ENCODE results near the gene TAS2R31. TPM values are rescaled to one million over a fixed set of nuclear protein-coding genes. Genes with fewer than 3 reads are reported as not detected.
A peak's percentile ranks its signal among the peaks of the same experiment; 100 is the strongest.

Gene TAS2R31
- total RNA-seq, 1 donor from 2014 or later = 2.2 TPM

GRCh38 chr12:10989107-10989506, 42.1 kb downstream of the TAS2R31 start:
- TF ChIP-seq CTCF (IDR thresholded peaks at IDR 0.05; ENCODE audit: insufficient read depth, low read depth, low read length) (no peak), EZH2 (IDR thresholded peaks at IDR 0.05; ENCODE audit: insufficient read depth, low read length) (no peak)
- Mint-ChIP-seq H3K4me1 (ENCODE audit: low read depth, unreplicated experiment) (no peaks in the 10 kb centered on the region), H3K27me3 (ENCODE audit: low read depth, unreplicated experiment) (no peaks in the 10 kb centered on the region), H3K9me3 (ENCODE audit: unreplicated experiment) (peaks cover 2% of the 10 kb centered on the region), H3K36me3 (ENCODE audit: low read depth, unreplicated experiment) (no peaks in the 10 kb centered on the region), H3K27ac (ENCODE audit: unreplicated experiment) (no peak overlapping the region), H3K4me3 (ENCODE audit: unreplicated experiment) (no peak overlapping the region)
- H3K79me2 ChIP-seq (ENCODE audit: insufficient read depth, low read length) = no peaks in the 10 kb centered on the region
- no peak overlapping the region for H3K4me2 ChIP-seq (ENCODE audit: low read length)
- H3K36me3 ChIP-seq (ENCODE audit: insufficient read depth, low read length) = no peaks in the 10 kb centered on the region
- FAIRE-seq (peak; percentile 26), DNase-seq (ENCODE audit: low read depth) (no peak)
- no peak overlapping the region for H2AFZ ChIP-seq (ENCODE audit: low read depth, low read length)
- no peaks in the 10 kb centered on the region for H4K20me1 ChIP-seq (ENCODE audit: insufficient read depth, low read length)
- no peaks in the 10 kb centered on the region for H3K9me3 ChIP-seq (ENCODE audit: insufficient read depth, low read depth, low read length)
- no peaks in the 10 kb centered on the region for H3K27me3 ChIP-seq (ENCODE audit: insufficient read depth, low read length)
- H3K4me1 ChIP-seq (ENCODE audit: insufficient read depth, low read length) = no peaks in the 10 kb centered on the region
- H3K27ac ChIP-seq (ENCODE audit: low read depth, low read length) = no peak overlapping the region
- no peak overlapping the region for H3K9ac ChIP-seq (ENCODE audit: low read length)
- H3K4me3 ChIP-seq (ENCODE audit: insufficient read depth, low read depth, low read length) = no peak overlapping the region

- H3K4me3 ChIP-seq (ENCODE audit: insufficient read depth, low read depth, low read length) = no peak within 1 kb of the TSS
- no peak within 1 kb of the TSS for H3K9ac ChIP-seq (ENCODE audit: low read length)
- Mint-ChIP-seq H3K36me3 (ENCODE audit: low read depth, unreplicated experiment) (no peaks in the 10 kb centered on the region), H3K27me3 (ENCODE audit: low read depth, unreplicated experiment) (no peaks in the 10 kb centered on the region), H3K4me1 (ENCODE audit: low read depth, unreplicated experiment) (no peaks in the 10 kb centered on the region), H3K9me3 (ENCODE audit: unreplicated experiment) (peaks cover 2% of the 10 kb centered on the region), H3K27ac (ENCODE audit: unreplicated experiment) (no peak within 1 kb of the TSS), H3K4me3 (ENCODE audit: unreplicated experiment) (no peak within 1 kb of the TSS)
- no peak within 1 kb of the TSS for H3K27ac ChIP-seq (ENCODE audit: low read depth, low read length)
- no peaks in the 10 kb centered on the region for H3K27me3 ChIP-seq (ENCODE audit: insufficient read depth, low read length)
- no peaks in the 10 kb centered on the region for H3K4me1 ChIP-seq (ENCODE audit: insufficient read depth, low read length)
- no peaks in the 10 kb centered on the region for H3K36me3 ChIP-seq (ENCODE audit: insufficient read depth, low read length)
- TF ChIP-seq CTCF (IDR thresholded peaks at IDR 0.05; ENCODE audit: insufficient read depth, low read depth, low read length) (no peak), EZH2 (IDR thresholded peaks at IDR 0.05; ENCODE audit: insufficient read depth, low read length) (no peak)
- H4K20me1 ChIP-seq (ENCODE audit: insufficient read depth, low read length) = no peaks in the 10 kb centered on the region
- H3K79me2 ChIP-seq (ENCODE audit: insufficient read depth, low read length) = no peaks in the 10 kb centered on the region
- no peak within 1 kb of the TSS for H3K4me2 ChIP-seq (ENCODE audit: low read length)
- no peak for FAIRE-seq
- DNase-seq (ENCODE audit: low read depth) = no peak
- H2AFZ ChIP-seq (ENCODE audit: low read depth, low read length) = no peak within 1 kb of the TSS
- H3K9me3 ChIP-seq (ENCODE audit: insufficient read depth, low read depth, low read length) = no peaks in the 10 kb centered on the region
These were observed 44.4 kb downstream of the TAS2R31 start, which contains the start of gene TAS2R50 for GRCh38 chr12:10986812-10987211. TSS of gene TAS2R50 (minus strand) at chr12:10986912. CDS start at chr12:10986860, 52 bp downstream.

- Histone ChIP-seq H3K79me2 (ENCODE audit: insufficient read depth, low read length) (no peaks in the 10 kb centered on the region), H2AFZ (ENCODE audit: low read depth, low read length) (no peak overlapping the region), H3K27me3 (ENCODE audit: insufficient read depth, low read length) (no peaks in the 10 kb centered on the region), H3K9me3 (ENCODE audit: insufficient read depth, low read depth, low read length) (no peaks in the 10 kb centered on the region), H3K4me1 (ENCODE audit: insufficient read depth, low read length) (no peaks in the 10 kb centered on the region), H3K9ac (ENCODE audit: low read length) (no peak overlapping the region), H4K20me1 (ENCODE audit: insufficient read depth, low read length) (no peaks in the 10 kb centered on the region), H3K27ac (ENCODE audit: low read depth, low read length) (no peak overlapping the region), H3K36me3 (ENCODE audit: insufficient read depth, low read length) (no peaks in the 10 kb centered on the region), H3K4me2 (ENCODE audit: low read length) (no peak overlapping the region), H3K4me3 (ENCODE audit: insufficient read depth, low read depth, low read length) (no peak overlapping the region)
- FAIRE-seq (no peak), DNase-seq (ENCODE audit: low read depth) (no peak)
- TF ChIP-seq EZH2 (IDR thresholded peaks at IDR 0.05; ENCODE audit: insufficient read depth, low read length) (no peak), CTCF (IDR thresholded peaks at IDR 0.05; ENCODE audit: insufficient read depth, low read depth, low read length) (no peak)
- Mint-ChIP-seq H3K4me1 (ENCODE audit: low read depth, unreplicated experiment) (no peaks in the 10 kb centered on the region), H3K9me3 (ENCODE audit: unreplicated experiment) (no peaks in the 10 kb centered on the region), H3K27ac (ENCODE audit: unreplicated experiment) (no peak overlapping the region), H3K36me3 (ENCODE audit: low read depth, unreplicated experiment) (no peaks in the 10 kb centered on the region), H3K27me3 (ENCODE audit: low read depth, unreplicated experiment) (no peaks in the 10 kb centered on the region), H3K4me3 (ENCODE audit: unreplicated experiment) (no peak overlapping the region)
These were observed 49.0 kb downstream of the TAS2R31 start for GRCh38 chr12:10982244-10982643.

Data from astrocyte (in vitro differentiated cells and primary cell).